ENCODE results near the gene TBC1D22A. TPM values are rescaled to one million over a fixed set of nuclear protein-coding genes. Genes with fewer than 3 reads are reported as not detected.

TBC1D22A gene
- total and polyA plus RNA-seq, 2 experiments from 2014 or later, result 15.3 to 19.8 TPM

DNA sequence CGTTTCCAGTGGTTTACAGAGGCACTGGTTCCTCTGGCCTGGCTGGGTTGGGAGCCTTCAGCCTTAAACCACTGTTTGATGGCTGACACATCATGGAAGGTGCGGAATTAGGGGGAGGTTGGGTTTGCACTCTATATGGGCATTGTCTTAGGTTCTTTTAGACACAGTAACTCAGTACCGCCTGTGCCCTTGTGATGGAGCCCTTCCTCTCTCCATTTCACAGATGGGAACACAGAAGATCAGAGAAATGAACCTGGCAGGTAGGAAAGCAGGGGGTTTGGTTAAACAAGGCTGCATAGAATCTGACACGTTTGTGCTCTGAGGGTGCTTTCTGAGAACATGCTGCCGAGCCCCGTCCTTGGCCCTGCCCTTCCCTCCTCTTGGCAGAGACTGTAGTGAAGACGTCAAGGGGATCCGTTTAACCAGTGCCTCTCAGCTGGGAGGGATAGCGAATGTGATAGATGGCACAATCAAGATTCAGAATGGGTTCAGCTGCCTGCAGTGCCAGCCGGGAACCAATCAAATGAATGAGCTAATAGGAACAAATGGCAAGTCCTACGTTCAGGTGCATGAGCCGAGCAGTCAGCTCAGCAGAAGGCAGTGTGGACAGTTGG lies 228.6 kb downstream of the TBC1D22A start:
- Histone ChIP-seq H3K27me3 (no peaks in the 10 kb centered on the region), H3K9me3 (ENCODE audit: low read depth) (no peaks in the 10 kb centered on the region), H3K36me3 (replicated peaks; ENCODE audit: insufficient read depth, low read depth) (no peaks in the 10 kb centered on the region), H3K79me2 (no peaks in the 10 kb centered on the region), H3K27ac (no peak overlapping the region), H3K9me2 (replicated peaks; ENCODE audit: insufficient read depth) (no peaks in the 10 kb centered on the region), H3K4me3 (no peak overlapping the region), H3K4me2 (no peak overlapping the region), H4K20me1 (ENCODE audit: insufficient read depth, poor library complexity, severe bottlenecking) (no peaks in the 10 kb centered on the region), H3K4me1 (ENCODE audit: insufficient read depth) (no peaks in the 10 kb centered on the region), H2AFZ (no peak overlapping the region)
- DNase-seq (ENCODE audit: low spot score), result no peak
- WGBS (ENCODE audit: low lambda C conversion rate, missing lambda C conversion rate), result 96% methylated on average over 12 of the region's 12 CpGs
- TF ChIP-seq EZH2 (IDR thresholded peaks at IDR 0.05; ENCODE audit: borderline replicate concordance) (no peak), EZH2phosphoT487 (IDR thresholded peaks at IDR 0.05; ENCODE audit: low read depth, severe bottlenecking, unreplicated experiment) (no peak)
- TF ChIP-seq, protein P1, sequence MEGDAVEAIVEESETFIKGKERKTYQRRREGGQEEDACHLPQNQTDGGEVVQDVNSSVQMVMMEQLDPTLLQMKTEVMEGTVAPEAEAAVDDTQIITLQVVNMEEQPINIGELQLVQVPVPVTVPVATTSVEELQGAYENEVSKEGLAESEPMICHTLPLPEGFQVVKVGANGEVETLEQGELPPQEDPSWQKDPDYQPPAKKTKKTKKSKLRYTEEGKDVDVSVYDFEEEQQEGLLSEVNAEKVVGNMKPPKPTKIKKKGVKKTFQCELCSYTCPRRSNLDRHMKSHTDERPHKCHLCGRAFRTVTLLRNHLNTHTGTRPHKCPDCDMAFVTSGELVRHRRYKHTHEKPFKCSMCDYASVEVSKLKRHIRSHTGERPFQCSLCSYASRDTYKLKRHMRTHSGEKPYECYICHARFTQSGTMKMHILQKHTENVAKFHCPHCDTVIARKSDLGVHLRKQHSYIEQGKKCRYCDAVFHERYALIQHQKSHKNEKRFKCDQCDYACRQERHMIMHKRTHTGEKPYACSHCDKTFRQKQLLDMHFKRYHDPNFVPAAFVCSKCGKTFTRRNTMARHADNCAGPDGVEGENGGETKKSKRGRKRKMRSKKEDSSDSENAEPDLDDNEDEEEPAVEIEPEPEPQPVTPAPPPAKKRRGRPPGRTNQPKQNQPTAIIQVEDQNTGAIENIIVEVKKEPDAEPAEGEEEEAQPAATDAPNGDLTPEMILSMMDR (IDR thresholded peaks at IDR 0.05; ENCODE audit: poor library complexity), result no peak

DNA sequence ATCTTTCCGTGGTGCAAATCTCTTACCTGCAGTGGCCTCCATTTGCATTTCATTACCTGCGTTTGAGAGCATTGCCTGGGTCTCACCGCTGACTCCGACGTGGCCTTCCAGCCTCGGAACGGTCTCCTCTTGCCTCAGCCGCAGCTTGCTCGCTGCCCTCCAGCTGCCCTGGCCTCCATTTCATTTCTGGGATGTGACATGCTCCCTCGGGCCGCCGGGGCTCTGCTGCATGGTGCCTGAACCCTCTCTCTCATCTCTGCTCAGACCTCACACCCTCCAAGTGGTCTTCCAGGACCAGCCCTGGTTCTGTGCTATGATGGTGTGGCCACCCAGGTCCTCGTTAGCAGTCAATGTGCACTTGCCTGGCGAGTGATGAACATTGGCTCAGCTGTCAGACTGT lies 229.2 kb downstream of the TBC1D22A start:
- Histone ChIP-seq H4K20me1 (ENCODE audit: insufficient read depth, poor library complexity, severe bottlenecking) (no peaks in the 10 kb centered on the region), H3K36me3 (replicated peaks; ENCODE audit: insufficient read depth, low read depth) (no peaks in the 10 kb centered on the region), H3K4me1 (ENCODE audit: insufficient read depth) (no peaks in the 10 kb centered on the region), H3K79me2 (no peaks in the 10 kb centered on the region), H3K27ac (no peak overlapping the region), H3K4me2 (no peak overlapping the region), H3K4me3 (no peak overlapping the region), H3K9me2 (replicated peaks; ENCODE audit: insufficient read depth) (no peaks in the 10 kb centered on the region), H3K9me3 (ENCODE audit: low read depth) (no peaks in the 10 kb centered on the region), H3K27me3 (no peaks in the 10 kb centered on the region), H2AFZ (no peak overlapping the region)
- DNase-seq (ENCODE audit: low spot score), result no peak
- TF ChIP-seq EZH2 (IDR thresholded peaks at IDR 0.05; ENCODE audit: borderline replicate concordance) (no peak), EZH2phosphoT487 (IDR thresholded peaks at IDR 0.05; ENCODE audit: low read depth, severe bottlenecking, unreplicated experiment) (no peak)
- TF ChIP-seq, protein P1 (IDR thresholded peaks at IDR 0.05; ENCODE audit: poor library complexity), result no peak
- WGBS (ENCODE audit: low lambda C conversion rate, missing lambda C conversion rate), result 87% methylated on average over 14 of the region's 14 CpGs

DNA sequence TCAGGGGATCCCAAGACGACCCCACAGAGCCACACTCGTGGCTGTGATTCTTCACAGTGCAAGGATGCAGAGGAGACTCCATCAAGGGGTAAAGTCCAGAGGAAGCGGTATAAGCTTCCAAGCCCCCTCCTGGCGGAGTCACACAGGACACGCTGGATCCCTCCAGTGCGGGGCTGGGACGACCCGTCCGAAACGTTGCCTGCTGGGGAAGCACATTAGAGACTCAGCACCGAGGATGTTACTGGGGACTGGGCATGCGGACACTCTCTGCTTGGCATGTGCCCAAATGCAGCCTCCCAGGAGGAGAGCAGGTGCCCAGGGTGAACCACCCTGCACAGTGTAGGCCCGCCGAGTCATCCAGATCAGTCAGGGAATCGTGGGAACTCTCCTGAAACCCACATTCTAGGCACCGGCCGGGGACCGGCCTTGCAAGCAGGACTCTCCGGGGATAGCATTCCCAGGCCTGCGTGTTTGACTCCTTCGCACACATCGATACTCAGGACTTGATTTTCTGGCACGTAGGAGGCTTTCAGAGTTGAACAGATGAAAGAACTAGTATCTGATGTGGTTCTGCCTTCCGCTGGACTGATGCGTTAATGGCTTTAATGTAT lies 229.8 kb downstream of the TBC1D22A start:
- Histone ChIP-seq H3K36me3 (replicated peaks; ENCODE audit: insufficient read depth, low read depth) (no peaks in the 10 kb centered on the region), H2AFZ (no peak overlapping the region), H3K27me3 (no peaks in the 10 kb centered on the region), H3K9me2 (replicated peaks; ENCODE audit: insufficient read depth) (no peaks in the 10 kb centered on the region), H3K27ac (no peak overlapping the region), H3K9me3 (ENCODE audit: low read depth) (no peaks in the 10 kb centered on the region), H4K20me1 (ENCODE audit: insufficient read depth, poor library complexity, severe bottlenecking) (no peaks in the 10 kb centered on the region), H3K4me3 (no peak overlapping the region), H3K4me2 (no peak overlapping the region), H3K79me2 (no peaks in the 10 kb centered on the region), H3K4me1 (ENCODE audit: insufficient read depth) (no peaks in the 10 kb centered on the region)
- TF ChIP-seq EZH2 (IDR thresholded peaks at IDR 0.05; ENCODE audit: borderline replicate concordance) (no peak), EZH2phosphoT487 (IDR thresholded peaks at IDR 0.05; ENCODE audit: low read depth, severe bottlenecking, unreplicated experiment) (no peak)
- TF ChIP-seq, protein P1 (IDR thresholded peaks at IDR 0.05; ENCODE audit: poor library complexity), result no peak
- DNase-seq (ENCODE audit: low spot score), result no peak
- 88% methylated on average over 25 of the region's 25 CpGs for WGBS (ENCODE audit: low lambda C conversion rate, missing lambda C conversion rate)
